HepG2 (cell line): ENCODE data around the gene ADCY10. TPM values are rescaled to one million over a fixed set of nuclear protein-coding genes. Genes with fewer than 3 reads are reported as not detected.

Source experiments
- EZH2 ChIP-seq: conservative IDR thresholded peaks from 2 replicates; pipeline ENCODE4 v1.6.1; 2012; ENCODE audit warnings: mild to moderate bottlenecking, low read depth, low read length, moderate library complexity
- FLYWCH1 ChIP-seq: sonication (generic); formaldehyde crosslinking; IDR thresholded peaks from 2 replicates; pipeline ENCODE4 v1.8.1; 2023; ENCODE audit warnings: mild to moderate bottlenecking, missing genetic modification reagents
- HMG20A ChIP-seq: IDR thresholded peaks from 2 replicates; pipeline ENCODE4 v1.6.1; 2016; ENCODE audit warnings: borderline replicate concordance
- KDM4B ChIP-seq: sonication (generic); formaldehyde crosslinking; IDR thresholded peaks from 2 replicates; pipeline ENCODE4 v1.4.0; 2020; ENCODE audit warnings: missing genetic modification reagents
- KLF13 ChIP-seq: sonication (generic); formaldehyde crosslinking; IDR thresholded peaks from 2 replicates; pipeline ENCODE4 v1.4.0; 2020; ENCODE audit warnings: mild to moderate bottlenecking, missing genetic modification reagents
- MIER3 ChIP-seq: IDR thresholded peaks from 2 replicates; pipeline ENCODE4 v1.6.1; 2016; ENCODE audit warnings: missing compliant biosample characterization, borderline replicate concordance
- NFE2L2 ChIP-seq: fragments of 150-350 bp; IDR thresholded peaks from 2 replicates; pipeline ENCODE4 v1.6.1; 2014; ENCODE audit warnings: low read length
- NR2F1 ChIP-seq, 2 experiments: fragments of 450-650 bp in 1 of 2; formaldehyde crosslinking in 1 of 2; IDR thresholded peaks; 2 replicates each; pipeline versions ENCODE4 v1.5.0 to v1.6.1; 2016 to 2020; ENCODE audit warnings: mild to moderate bottlenecking in 1 of 2, missing compliant biosample characterization in 1 of 2, missing genetic modification reagents in 1 of 2, moderate library complexity in 1 of 2
- PAF1 ChIP-seq: IDR thresholded peaks from 2 replicates; pipeline ENCODE4 v1.6.1; 2016; ENCODE audit warnings: missing genetic modification reagents, missing compliant biosample characterization
- SAFB2 ChIP-seq: sonication (generic); formaldehyde crosslinking; IDR thresholded peaks from 2 replicates; pipeline ENCODE4 v1.5.1; 2020; ENCODE audit warnings: missing genetic modification reagents, low read depth, mild to moderate bottlenecking, borderline replicate concordance
- SIN3A ChIP-seq: IDR thresholded peaks from 2 replicates; pipeline ENCODE4 v1.6.1; 2011; ENCODE audit warnings: low read depth, mild to moderate bottlenecking, control low read depth, low read length, borderline replicate concordance
- TP53 ChIP-seq: sonication (generic); formaldehyde crosslinking; conservative IDR thresholded peaks from 2 replicates; pipeline ENCODE4 v1.4.0; 2020; ENCODE audit warnings: missing genetic modification reagents
- XRCC5 ChIP-seq: fragments of 200-400 bp; formaldehyde crosslinking; optimal IDR thresholded peaks from 2 replicates; pipeline ENCODE3; 2017; ENCODE audit warnings: mild to moderate bottlenecking, low read length
- ZBTB3 ChIP-seq: sonication (generic); formaldehyde crosslinking; IDR thresholded peaks from 2 replicates; pipeline ENCODE4 v1.4.0; 2020; ENCODE audit warnings: low read depth, mild to moderate bottlenecking, moderate library complexity, missing genetic modification reagents, borderline replicate concordance
- ZNF331 ChIP-seq: sonication (generic); formaldehyde crosslinking; IDR thresholded peaks from 2 replicates; pipeline ENCODE4 v1.4.0; 2020; ENCODE audit warnings: missing genetic modification reagents
- ZNF333 ChIP-seq: sonication (generic); formaldehyde crosslinking; IDR thresholded peaks from 2 replicates; pipeline ENCODE4 v1.4.0; 2020; ENCODE audit warnings: mild to moderate bottlenecking, missing genetic modification reagents, borderline replicate concordance
- ZNF343 ChIP-seq: sonication (generic); formaldehyde crosslinking; IDR thresholded peaks from 2 replicates; pipeline ENCODE4 v1.4.0; 2020; ENCODE audit warnings: mild to moderate bottlenecking, missing genetic modification reagents
- ZNF558 ChIP-seq: sonication (generic); formaldehyde crosslinking; IDR thresholded peaks from 2 replicates; pipeline ENCODE4 v1.9.0; 2022; ENCODE audit warnings: mild to moderate bottlenecking, missing genetic modification reagents, borderline replicate concordance
- ZNF790 ChIP-seq: sonication (generic); formaldehyde crosslinking; IDR thresholded peaks from 2 replicates; pipeline ENCODE4 v1.8.0; 2022; ENCODE audit warnings: missing genetic modification reagents, mild to moderate bottlenecking, borderline replicate concordance
- ZSCAN30 ChIP-seq: sonication (generic); formaldehyde crosslinking; IDR thresholded peaks from 2 replicates; pipeline ENCODE4 v1.5.0; 2020; ENCODE audit warnings: mild to moderate bottlenecking, missing genetic modification reagents
- polyA plus RNA-seq, 8 experiments: library from polyadenylated mRNA; depleted of rRNA in 3 of 8; stranded (reverse) in 7 of 8; unstranded in 1 of 8; fragments of >200 nt; fragmentation: Illumina TruSeq in 4 of 8; extraction: Trizol in 4 of 8; gene quantifications; 2 replicates each; pipeline versions ENCODE4 v1.2.1 to v1.2.3, GENCODE V29; 2011 to 2016; ENCODE audit warnings: low read depth in 4 of 8, missing spikeins in 1 of 8, mixed read lengths in 1 of 8; ENCODE audit not compliant: insufficient read depth in 1 of 8
- total RNA-seq, 5 experiments: library from RNA; depleted of rRNA; stranded (reverse); fragments of >200 nt; fragmentation: Illumina TruSeq; extraction: Trizol; gene quantifications; 2 replicates each; pipeline ENCODE4 v1.2.3, GENCODE V29; 2016; ENCODE audit warnings: low read depth in 1 of 5
- TF ChIP-seq, protein P1 (sequence below): sonication (generic); formaldehyde crosslinking; IDR thresholded peaks from 2 replicates; pipeline ENCODE4 v1.8.0; 2022; ENCODE audit warnings: missing genetic modification reagents, mild to moderate bottlenecking, moderate library complexity, borderline replicate concordance
- TF ChIP-seq, protein P2 (sequence below): sonication (generic); formaldehyde crosslinking; IDR thresholded peaks from 2 replicates; pipeline ENCODE4 v1.4.0; 2020; ENCODE audit warnings: missing genetic modification reagents, borderline replicate concordance
- TF ChIP-seq, protein P3 (sequence below): sonication (generic); formaldehyde crosslinking; IDR thresholded peaks from 2 replicates; pipeline ENCODE4 v1.4.0; 2020; ENCODE audit warnings: missing genetic modification reagents, borderline replicate concordance

The ADCY10 gene
- total and polyA plus RNA-seq, 2 of the 13 experiments (the other 11 are each of a cell fraction or from before 2014, with no cell fraction given): 0.02 to 0.03 TPM

DNA sequence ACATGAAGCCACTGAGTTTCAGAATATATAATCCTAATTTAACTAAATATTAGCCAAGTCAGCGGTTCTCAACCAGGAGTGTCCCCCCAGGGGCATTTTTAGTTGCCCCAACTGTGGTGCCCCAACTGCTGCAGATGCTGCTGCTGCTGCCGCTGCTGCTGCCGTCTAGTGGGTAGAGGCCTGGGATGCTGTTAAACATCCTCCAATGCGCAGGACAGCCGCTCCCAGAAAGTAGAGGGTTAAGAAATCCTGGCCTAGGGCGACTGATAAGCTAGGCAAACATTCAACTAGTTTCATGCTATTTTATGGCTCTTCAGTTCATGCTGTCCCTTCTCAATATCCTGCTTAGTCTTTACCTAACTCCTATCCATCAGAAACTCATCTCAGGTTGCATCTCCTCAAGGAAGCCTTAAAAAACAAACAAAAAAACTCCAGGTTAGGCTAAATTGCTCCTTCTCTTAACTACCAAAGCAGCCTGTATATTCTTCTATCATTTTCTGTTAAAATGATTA, 12.6 kb upstream of the ADCY10 start (continued):
- TF ChIP-seq ZNF790 (no peak), PAF1 (CRISPR knock-in tag) (no peak), EZH2 (no peak), NR2F1 (CRISPR knock-in tag; IDR thresholded peaks at IDR 0.05) (no peak), ZBTB3 (CRISPR knock-in tag) (no peak), ZSCAN30 (CRISPR knock-in tag) (no peak), ZNF331 (CRISPR knock-in tag) (peak; percentile 64; the same call in 1 of the 2 replicates), FLYWCH1 (no peak), ZNF333 (CRISPR knock-in tag) (no peak), HMG20A (no peak), TP53 (no peak), ZNF558 (CRISPR knock-in tag) (no peak), SAFB2 (CRISPR knock-in tag) (no peak), NFE2L2 (no peak), MIER3 (no peak), ZNF343 (no peak), KLF13 (no peak), XRCC5 (peak; percentile 70), KDM4B (CRISPR knock-in tag) (0 out of 2 replicates have a peak, but pooled peaks have one; percentile 30), SIN3A (no peak)
- TF ChIP-seq, protein P1, sequence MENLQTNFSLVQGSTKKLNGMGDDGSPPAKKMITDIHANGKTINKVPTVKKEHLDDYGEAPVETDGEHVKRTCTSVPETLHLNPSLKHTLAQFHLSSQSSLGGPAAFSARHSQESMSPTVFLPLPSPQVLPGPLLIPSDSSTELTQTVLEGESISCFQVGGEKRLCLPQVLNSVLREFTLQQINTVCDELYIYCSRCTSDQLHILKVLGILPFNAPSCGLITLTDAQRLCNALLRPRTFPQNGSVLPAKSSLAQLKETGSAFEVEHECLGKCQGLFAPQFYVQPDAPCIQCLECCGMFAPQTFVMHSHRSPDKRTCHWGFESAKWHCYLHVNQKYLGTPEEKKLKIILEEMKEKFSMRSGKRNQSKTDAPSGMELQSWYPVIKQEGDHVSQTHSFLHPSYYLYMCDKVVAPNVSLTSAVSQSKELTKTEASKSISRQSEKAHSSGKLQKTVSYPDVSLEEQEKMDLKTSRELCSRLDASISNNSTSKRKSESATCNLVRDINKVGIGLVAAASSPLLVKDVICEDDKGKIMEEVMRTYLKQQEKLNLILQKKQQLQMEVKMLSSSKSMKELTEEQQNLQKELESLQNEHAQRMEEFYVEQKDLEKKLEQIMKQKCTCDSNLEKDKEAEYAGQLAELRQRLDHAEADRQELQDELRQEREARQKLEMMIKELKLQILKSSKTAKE (CRISPR knock-in tag): no peak
- TF ChIP-seq, protein P2, sequence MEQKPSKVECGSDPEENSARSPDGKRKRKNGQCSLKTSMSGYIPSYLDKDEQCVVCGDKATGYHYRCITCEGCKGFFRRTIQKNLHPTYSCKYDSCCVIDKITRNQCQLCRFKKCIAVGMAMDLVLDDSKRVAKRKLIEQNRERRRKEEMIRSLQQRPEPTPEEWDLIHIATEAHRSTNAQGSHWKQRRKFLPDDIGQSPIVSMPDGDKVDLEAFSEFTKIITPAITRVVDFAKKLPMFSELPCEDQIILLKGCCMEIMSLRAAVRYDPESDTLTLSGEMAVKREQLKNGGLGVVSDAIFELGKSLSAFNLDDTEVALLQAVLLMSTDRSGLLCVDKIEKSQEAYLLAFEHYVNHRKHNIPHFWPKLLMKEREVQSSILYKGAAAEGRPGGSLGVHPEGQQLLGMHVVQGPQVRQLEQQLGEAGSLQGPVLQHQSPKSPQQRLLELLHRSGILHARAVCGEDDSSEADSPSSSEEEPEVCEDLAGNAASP: peak; percentile 48; the same call in 1 of the 2 replicates
- TF ChIP-seq, protein P3, sequence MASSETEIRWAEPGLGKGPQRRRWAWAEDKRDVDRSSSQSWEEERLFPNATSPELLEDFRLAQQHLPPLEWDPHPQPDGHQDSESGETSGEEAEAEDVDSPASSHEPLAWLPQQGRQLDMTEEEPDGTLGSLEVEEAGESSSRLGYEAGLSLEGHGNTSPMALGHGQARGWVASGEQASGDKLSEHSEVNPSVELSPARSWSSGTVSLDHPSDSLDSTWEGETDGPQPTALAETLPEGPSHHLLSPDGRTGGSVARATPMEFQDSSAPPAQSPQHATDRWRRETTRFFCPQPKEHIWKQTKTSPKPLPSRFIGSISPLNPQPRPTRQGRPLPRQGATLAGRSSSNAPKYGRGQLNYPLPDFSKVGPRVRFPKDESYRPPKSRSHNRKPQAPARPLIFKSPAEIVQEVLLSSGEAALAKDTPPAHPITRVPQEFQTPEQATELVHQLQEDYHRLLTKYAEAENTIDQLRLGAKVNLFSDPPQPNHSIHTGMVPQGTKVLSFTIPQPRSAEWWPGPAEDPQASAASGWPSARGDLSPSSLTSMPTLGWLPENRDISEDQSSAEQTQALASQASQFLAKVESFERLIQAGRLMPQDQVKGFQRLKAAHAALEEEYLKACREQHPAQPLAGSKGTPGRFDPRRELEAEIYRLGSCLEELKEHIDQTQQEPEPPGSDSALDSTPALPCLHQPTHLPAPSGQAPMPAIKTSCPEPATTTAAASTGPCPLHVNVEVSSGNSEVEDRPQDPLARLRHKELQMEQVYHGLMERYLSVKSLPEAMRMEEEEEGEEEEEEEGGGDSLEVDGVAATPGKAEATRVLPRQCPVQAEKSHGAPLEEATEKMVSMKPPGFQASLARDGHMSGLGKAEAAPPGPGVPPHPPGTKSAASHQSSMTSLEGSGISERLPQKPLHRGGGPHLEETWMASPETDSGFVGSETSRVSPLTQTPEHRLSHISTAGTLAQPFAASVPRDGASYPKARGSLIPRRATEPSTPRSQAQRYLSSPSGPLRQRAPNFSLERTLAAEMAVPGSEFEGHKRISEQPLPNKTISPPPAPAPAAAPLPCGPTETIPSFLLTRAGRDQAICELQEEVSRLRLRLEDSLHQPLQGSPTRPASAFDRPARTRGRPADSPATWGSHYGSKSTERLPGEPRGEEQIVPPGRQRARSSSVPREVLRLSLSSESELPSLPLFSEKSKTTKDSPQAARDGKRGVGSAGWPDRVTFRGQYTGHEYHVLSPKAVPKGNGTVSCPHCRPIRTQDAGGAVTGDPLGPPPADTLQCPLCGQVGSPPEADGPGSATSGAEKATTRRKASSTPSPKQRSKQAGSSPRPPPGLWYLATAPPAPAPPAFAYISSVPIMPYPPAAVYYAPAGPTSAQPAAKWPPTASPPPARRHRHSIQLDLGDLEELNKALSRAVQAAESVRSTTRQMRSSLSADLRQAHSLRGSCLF (CRISPR knock-in tag): no peak
